HG03045 (cell line): ENCODE data around the gene SOS2.
A peak's percentile ranks its signal among the peaks of the same experiment; 100 is the strongest.
"Not testable (repeated sequence)": the region's sequence is repeated elsewhere in the genome, so short reads cannot be mapped to it uniquely, and the experiment has no call there.

Experiments used
- ATAC-seq: cut with Tn5 transposase; IDR thresholded peaks from one replicate; pipeline ENCODE4 v1.9.1; 2021; ENCODE audit warnings: mild to moderate bottlenecking, moderate library complexity; ENCODE audit not compliant: unreplicated experiment

Gene SOS2

GRCh38 chr14:50086321-50086711 lies 145.1 kb downstream of the SOS2 start:
- ATAC-seq = no peak

DNA sequence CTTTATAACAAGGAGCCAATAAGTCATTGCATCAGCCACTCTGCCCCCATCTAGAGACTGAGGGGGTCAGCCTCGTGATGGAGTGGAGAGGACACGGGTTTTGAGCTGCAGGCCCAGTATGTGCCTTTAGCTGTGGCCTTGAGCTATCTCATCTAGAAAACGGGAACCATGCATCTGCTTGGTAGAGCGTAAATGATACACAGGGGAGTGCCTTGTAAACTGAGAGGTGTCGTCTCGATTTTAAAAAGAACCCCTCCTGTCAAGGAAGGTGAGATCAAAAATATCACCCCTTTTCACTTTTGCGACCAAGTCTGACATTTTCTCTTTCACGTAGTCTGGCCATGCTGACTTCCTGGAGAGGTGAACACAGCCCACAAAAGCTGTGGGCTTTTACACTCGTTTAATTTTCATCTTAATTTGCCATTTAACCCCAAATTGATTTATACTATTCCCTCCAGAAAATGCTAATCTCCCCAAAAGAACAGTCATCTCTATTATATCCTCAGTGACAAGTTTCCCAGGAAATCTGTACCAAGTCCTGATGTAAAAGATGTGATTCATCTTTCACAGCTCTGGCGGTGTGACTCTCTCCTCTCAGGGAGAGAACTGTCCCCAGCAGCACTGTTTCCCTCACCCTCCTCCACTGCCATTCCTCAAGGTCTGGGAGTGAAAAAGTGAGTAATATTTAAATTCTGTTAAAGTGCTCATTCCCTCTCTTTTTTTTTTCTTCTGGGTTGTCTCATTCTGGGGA lies 145.6 kb downstream of the SOS2 start:
- peak; percentile 46 for ATAC-seq

DNA sequence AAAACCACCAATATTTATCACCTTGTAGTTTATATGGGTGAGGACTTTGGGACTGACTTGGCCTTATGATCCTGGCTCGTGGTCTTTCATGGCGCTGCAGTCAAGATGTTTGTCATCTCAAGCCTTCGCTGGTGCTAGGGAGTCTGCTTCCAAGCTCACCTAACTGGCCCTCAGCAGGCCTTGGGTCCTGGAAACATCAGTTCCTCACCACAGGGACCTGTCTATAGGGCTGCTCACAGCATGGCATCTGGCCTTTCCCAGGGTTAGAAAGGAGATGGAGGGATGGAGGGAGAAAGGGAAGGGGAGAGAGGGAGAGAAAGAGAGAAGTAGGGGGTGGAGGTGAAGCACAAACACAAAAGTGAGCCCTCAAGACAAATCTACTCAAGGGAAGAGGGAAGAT lies 146.7 kb downstream of the SOS2 start:
- no peak for ATAC-seq

DNA sequence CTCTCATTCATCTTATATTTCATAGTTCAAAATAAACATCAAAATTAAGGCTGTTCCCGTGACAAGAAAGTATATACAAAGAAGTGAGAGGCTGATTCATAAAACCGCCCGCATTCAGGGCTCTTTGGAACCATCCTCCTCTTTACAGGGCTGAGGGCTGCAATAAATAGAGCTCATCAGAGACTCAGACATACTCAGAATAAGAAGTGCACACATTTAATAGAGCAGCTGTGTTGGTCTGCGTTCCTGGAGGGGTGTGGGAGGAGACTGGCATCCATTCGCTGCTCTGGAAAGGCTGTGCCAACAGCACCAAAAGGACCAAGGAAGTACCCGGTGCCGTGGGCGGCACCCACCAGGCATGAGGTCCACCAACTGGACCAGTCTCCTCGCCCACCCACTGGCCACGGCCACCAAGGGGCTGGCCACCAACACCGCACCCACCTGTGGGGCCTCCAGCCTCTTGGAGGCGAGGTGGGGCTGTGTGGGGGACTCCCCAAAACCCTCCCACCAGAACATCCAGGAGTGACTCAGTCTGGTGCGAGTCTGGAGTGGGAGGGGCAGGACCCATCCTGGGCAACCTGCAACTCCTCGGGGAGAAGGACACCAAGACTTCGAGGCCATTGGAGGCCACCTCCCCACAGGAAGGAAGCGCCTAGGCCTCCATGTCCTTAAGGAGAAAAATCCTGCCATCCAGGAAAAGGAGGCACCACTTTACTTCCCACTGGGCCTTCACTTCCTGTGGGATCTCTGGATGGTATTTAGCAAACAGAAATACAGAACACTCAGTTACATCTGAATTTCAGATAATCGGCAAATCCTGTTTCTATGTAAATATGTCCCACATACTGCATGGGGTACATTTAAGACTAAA lies 147.7 kb downstream of the SOS2 start:
- peak; percentile 43 for ATAC-seq

DNA sequence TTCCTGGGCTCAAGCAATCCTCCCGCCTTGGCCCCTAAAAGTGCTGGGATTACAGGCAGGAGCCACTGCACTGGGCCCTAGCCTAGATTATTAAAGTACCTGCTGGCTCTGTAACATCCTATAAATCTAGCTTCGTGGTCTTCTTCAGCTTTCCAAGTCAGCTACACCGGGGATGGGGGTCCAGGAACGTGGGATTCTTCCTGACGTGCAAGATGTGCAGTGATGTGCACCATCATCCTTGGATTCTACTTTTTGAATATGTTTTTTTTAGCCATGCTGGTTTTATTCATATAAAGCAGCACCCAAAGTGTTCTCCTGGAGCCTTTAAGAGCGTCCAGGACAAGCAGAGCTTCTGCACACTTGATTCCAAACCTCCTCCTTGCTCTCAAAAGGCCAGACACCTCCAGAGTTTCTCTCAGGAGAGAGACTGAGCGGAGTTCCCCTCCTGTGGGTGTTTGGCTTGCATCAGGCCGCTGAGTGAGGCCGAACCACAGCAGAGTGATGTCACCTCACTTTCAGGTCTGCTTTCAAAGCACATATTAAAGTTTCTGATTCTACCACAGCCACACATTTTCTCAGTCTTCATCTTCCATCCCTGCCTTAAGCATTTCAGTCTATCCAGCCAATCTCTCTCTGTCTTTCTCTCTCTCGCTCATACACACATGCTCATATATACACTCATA lies 148.5 kb downstream of the SOS2 start:
- peak; percentile 76 for ATAC-seq

- no peak for ATAC-seq
Measured at GRCh38 chr14:50082308-50082742, 149.1 kb downstream of the SOS2 start.

DNA sequence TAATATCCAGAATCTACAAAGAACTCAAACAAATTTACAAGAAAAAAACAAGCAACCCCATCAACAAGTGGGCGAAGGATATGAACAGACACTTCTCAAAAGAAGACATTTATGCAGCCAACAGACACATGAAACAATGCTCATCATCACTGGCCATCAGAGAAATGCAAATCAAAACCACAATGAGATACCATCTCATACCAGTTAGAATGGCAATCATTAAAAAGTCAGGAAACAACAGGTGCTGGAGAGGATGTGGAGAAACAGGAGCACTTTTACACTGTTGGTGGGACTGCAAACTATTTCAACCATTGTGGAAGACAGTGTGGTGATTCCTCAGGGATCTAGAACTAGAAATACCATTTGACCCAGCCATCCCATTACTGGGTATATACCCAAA lies 152.3 kb downstream of the SOS2 start:
- not testable (repeated sequence) for ATAC-seq

GRCh38 chr14:50073663-50074062 lies 157.7 kb downstream of the SOS2 start:
- not testable (repeated sequence) for ATAC-seq

GRCh38 chr14:50072395-50072794 lies 159.0 kb downstream of the SOS2 start:
- ATAC-seq = no peak

DNA sequence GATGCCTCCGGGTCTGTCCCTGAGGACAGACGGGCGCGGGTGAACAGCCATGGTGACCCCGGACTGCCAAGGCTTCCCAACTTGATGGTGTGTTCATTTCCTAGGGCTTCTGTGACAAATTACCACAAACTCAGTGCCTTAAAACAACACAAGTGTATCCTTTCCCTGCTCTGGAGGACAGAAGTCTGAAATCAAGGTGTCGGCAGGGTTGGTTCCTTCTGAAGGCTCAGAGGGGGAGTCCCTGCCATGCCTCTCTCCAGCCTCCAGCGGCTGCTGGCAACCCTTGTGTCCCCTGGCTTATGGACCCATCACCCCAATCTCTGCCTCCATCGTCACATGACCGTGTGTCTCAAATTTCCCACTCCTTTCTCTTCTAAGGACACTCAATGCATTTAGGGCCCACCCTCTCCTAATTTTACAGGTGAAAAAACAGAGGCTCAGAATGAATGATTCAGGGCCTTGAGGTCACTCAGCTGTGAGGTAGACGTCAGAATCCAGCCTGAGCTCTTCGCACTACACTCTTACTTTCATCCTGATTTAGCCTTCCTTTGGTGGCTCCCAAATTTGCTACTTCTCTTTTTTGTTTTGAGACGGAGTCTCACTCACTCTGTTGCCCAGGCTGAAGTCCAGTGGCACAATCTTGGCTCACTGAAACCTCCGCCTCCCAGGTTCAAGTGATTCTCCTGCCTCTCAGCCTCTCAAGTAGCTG lies 160.4 kb downstream of the SOS2 start:
- peak; percentile 46 for ATAC-seq

DNA sequence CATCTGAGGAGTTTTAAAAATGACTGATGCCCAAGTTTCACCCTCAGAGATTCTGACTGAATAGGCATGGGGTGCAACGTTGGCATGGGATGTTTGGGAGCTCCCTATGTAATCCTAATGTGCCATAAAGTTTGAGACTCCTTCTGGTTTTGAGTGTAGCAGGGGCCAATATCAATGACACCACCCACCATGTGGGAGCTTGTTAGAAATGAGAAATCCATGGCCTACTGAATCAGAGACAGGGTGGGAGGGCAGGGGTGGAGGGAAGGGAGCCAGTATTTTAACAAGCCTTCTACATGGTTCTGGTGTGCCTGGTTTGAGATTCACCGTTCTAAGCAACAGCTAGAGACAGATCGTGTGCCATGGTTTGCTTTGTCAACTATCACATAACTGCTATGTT lies 161.1 kb downstream of the SOS2 start:
- no peak for ATAC-seq

GRCh38 chr14:50069325-50069724 lies 162.1 kb downstream of the SOS2 start:
- no peak for ATAC-seq

GRCh38 chr14:50068496-50068895 lies 162.9 kb downstream of the SOS2 start:
- no peak for ATAC-seq

DNA sequence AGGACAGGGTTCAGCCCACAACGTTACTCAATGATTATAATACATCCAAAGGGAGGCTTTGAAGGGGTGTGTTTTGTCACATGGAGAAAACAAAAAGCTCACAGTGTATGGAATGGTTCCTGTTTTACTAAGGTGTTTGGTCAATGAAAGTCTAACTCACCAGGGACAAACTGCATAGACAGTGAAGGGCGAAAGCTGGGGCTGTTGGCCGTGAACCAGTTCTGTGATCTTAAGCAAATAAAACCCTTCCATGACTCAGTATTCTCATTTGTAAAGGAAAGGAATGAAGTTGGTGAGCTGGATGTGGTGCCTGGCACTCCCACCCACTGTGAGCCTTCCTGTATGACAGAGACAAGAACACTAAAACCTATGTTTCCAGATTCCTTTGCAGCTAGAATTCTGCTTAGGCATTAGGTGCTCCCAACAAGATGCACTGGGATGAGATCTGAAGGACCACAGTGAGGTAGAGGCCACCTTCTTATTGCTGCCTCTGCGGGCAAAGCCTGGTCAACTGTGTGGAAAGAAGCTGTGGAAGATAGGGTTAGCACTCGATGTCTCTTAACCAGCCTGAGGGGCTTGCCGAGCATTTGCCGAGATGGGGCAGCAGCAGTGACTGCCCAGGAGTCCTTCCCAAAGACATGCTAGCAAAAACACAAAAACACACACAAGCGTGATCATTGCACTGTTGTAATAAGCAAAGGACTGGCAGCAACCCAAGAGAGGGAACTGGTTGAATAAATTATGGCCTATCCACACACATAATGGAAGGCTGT lies 163.5 kb downstream of the SOS2 start:
- ATAC-seq = no peak
